GM21390 (cell line): ENCODE data around the gene REV3L.
"Not testable (repeated sequence)": the region's sequence is repeated elsewhere in the genome, so short reads cannot be mapped to it uniquely, and the experiment has no call there.

Source experiments
- ATAC-seq: cut with Tn5 transposase; IDR thresholded peaks from one replicate; pipeline ENCODE4 v1.9.1; 2021; ENCODE audit not compliant: unreplicated experiment

REV3L gene

DNA sequence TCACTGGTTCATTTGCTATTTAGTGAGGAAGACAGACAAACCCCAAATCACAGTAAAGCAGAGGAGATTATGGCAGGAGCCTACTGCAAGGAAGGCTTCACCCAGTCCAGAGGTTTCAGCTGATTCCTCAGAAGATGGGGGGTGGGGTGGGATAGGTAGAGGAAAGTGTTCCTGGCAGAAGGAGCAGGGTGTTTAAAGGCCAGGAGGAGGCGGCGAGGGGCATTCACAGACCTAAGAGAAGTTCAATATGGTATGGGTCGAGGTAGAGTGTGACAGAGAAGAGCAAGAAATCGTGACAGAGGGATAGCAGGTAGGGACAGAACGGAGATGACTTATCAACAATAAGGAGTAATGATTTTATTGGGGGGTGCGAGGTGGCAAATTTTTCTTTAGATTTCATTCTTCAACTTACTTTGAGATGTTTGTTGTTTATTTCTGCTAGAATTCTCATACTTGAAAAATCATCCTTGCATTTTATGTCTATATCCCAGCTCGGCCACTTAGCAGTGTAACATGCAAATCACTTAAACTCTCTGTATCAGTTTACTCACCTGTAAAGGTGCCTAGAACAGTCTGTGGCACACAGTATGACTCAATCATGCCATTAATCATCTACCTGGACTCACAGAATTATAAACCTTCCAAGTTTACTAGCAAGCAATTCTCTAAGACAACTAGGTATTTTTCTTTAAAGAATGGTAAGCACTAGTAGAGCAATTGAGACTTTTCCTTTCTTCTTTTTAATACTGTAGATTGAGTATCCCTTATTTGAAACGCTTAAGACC, 176.7 kb downstream of the REV3L start:
- ATAC-seq = no peak

DNA sequence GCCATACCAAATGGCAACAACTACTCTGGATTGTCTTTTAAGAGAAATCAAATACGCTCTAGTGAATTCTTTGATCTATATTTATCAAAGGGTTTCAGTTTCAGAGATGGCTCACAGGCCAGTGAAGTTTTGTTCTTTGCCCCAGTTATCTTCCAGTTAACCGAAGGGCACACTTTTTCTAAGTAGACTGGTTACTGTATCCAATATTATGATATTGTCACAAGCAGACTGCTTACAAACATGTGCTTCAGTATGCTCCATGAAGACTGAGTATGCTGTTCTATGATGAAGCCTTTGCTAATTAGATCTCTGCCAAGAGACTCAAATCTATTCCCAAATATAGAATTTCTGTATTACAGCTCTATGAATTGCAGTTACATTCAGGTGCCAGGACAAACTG, 181.1 kb downstream of the REV3L start:
- no peak for ATAC-seq

DNA sequence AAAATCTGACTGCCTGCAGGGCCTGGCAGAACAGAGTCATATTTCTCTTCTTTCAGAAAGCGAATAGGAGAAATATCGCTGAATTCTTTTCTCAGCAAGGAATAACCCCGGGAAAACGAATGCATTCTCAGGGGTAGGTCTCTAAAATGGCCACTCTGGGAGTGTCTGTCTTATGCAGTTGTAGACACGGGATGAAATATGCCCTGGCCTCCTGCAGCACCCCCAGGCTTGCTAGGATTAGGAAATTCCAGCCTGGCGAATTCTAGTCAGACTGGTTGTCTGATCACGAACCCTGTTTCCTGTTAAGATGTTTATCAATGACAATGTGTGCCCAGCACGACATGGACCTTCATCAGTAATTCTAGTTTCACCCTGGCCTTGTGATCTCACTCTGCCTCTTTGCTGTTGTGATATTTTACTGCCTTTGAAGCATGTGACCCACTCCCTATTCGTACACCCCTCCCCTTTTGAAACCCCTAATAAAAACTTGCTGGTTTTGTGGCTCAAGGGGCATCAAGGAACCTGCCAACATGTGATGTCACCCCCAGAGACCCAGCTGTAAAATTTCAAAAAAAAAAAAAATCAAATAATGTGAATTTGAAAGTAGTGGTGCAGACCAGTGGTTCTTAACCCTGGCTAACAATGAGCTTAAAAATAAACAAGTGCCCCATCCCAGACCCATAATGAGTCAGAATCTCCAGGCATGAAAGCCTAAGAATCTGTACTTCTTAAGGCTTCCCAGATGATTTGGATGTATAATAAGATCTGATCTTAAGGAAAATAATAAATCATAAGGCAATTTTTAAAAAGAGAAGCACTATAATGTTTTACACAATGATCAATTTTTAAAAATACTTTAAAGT, 181.8 kb downstream of the REV3L start:
- not testable (repeated sequence) for ATAC-seq

DNA sequence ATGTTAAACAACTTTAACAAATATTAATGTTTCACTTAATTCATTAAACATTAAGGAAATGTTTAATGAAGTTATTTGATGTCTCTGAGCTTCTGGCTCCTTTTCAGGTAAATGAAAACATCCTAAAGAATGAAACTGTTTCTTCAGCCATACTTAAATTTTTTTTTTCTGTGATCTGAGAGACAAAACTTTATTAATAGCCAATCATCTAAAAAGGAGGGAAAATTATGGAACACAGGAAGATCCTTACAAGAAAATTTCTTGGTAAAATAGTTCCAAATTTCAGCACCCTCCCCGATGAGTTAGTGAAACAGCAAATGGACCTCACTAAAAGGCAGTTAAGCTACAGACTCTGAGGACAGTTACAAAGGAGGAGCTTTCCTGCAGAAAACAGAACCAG, 185.2 kb downstream of the REV3L start:
- ATAC-seq = no peak

DNA sequence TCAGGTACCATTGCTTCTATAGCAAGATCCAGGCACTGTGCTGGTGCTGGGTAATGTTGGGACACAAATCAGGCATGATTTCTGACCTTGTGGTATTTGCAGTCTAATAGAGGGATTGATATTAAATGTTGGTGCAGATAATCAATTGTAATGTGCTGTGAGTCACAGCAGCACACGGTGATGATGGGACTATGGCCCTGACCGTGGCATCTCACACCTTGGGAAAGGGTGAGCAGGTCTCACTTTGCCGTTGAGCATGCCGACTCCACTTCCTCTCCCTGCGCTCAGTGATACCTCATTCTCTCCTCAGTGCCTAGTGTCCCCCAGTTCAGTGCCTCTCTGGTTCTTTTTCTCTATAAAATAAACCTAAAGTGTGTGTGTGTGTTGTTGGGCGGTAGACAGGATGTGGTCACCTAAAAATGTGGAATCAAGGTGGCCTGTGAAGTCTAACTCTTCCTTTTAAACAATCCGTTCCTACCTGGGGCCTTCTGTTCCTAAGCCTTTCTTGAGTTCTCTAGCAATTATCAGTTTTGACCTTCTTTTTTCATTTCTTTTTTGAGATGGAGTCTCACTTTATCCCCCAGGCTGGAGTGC, 188.5 kb downstream of the REV3L start:
- ATAC-seq = no peak

DNA sequence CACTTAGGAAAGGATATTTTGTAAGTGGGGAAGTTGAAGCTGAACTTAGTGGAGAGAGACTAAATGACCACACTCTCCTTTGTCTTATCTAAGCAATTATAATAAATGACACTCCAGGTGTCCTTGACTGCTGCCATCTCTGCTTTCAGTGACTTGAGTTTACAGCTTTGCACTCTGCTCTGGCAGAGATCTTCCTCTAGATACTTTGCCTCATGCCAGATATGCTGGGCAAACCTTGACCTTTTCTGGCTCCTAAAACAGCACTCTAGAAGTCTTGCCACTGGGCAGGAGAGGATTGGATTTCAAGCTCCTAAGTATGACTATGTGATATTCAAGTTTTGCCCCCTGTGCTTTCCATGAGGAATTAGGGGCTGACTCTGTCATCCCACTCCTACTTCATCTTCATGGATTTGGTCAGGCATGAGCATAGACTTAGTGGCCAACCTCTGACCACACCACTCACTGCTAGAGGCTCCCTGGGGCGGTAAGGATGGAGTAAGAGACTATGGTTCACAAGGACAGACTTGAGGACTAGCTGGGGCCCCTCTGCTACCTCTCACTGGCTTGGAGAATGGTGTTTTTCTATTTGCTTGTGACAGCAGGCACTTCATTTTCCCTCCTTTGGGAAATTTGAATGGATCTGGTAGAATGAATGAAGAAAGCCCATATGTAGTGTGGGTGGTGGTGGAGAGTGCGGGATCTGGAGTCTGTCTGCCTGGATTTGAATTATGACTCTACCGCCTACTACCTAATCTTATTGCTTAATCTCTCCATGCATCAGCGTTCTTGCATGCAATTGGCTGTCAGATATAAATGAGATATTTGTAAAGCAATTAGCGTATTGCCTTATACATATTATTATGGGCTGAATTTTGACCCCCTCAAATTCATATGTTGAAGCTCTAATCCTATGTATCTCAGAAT, 191.4 kb downstream of the REV3L start:
- ATAC-seq = no peak

DNA sequence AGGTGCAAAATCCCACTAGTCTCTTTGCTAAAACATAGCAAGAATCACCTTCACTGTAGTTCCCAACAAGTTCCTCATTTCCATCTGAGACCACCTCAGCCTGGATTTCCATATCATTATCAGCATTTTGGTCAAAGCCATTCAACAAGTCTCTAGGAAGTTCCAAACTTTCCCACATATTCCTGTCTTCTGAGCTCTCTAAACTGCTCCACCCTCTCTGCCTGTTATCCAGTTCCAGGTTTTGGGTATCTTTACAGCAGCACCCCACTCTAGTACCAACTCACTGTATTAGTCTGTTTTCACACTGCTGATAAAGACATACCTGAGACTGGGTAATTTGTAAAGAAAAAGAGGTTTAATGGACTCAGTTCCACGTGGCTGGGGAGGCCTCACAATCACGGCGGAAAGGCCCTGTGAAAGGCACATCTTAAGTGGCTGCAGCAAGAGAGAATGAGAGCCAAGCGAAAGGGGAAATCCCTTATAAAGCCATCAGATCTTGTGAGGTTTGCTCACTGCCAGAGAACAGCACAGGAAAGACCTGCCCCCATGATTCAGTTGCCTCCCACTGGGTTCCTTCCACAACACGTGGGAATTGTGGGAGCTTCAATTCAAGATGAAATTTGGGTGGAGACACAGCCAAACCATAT, 192.2 kb downstream of the REV3L start:
- peak; percentile 64 for ATAC-seq

DNA sequence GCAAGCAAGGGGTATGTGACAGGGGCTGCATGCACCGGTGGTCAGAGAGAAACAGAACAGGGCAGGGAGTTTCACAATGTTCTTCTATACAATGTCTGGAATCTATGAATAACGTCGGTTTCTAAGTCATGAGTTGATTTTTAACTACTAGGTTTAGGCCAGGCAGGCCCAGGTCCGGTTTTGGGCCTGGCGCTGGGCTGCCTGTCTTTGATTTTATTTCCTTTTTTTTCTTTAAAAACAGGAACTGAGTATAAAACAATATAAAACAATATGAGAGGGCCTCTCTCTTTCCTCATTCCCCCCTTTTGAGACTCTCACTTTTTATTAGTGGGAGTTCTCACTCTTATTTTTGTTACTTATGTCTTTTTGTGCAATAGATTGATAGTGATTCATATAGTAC, 198.7 kb downstream of the REV3L start:
- ATAC-seq = not testable (repeated sequence)

DNA sequence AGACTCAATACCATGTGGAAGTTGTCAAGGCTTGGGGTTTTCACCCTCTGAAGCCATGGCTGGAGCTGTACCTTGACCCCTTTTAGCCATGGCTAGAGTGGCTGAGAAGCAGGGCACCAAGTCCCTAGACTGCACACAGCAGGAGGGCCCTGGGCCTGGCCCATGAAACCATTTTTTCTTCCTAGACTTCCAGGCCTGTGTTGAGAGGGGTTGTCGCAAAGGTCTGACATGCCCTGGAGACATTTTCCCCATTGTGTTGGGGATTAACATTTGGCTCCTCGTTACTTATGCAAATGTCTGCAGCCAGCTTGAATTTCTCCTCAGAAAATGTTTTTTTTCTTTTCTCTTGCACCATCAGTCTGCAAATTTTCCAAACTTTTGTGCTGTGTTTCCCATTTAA, 199.3 kb downstream of the REV3L start:
- ATAC-seq = no peak

DNA sequence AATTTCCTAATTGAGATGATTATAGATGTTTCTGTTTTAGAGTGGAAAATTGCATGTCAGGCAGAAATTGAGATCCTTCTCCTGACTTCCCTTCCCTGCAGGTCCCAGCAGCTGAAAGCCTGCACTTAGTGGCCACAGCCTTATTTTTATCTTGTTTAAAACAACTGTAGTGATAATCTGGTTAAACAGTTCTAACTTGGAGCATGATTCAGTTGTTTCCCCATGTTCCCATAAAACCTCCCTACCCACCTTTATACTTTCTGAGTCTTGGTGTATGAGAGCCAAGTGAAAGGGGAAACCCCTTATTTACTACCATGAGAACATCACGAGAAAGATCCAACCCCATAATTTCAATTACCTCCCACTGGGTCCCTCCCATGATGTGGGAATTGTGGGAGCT, 200.5 kb downstream of the REV3L start:
- ATAC-seq = no peak

DNA sequence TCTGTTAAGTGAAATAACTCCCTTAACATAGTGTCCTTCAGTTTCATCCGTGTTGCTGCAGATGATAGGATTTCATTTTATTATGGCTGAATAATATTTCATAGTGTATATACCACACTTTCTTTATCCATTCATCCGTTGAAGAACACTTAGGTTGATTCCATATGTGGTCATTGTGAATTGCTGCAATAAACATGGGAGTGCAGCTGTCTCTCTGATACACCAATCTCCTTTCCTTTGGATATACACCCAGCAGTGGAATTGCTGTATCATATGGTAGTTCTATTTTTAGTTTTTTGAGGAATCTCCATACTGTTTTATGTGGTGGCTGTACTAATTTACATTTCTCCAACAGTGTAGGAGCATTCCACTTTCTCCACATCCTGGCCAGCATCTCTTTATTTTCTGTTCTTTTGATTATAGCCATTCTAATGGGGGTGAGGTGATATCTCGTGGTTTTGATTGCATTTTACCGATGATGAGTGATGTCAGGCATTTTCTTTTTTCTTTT, 202.5 kb downstream of the REV3L start:
- ATAC-seq = no peak

DNA sequence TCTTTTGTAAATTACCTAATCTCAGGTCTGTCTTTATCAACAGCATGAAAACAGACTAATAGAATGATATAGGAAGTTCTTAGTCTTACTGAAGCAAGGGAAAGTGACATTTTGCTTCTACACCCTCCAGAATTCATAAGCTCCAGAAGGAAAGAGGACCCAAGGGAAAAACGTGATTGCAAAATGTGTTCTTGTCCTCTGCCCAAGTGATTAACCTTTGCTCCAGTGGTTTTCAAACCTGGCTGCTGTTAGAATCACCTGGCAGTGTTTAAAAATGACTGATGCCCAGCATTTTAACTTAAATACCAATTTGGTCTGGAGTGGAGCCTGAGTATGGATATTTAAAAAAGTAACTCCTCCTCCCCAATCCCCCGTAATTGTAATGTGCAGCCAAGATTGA, 204.3 kb downstream of the REV3L start:
- no peak for ATAC-seq

DNA sequence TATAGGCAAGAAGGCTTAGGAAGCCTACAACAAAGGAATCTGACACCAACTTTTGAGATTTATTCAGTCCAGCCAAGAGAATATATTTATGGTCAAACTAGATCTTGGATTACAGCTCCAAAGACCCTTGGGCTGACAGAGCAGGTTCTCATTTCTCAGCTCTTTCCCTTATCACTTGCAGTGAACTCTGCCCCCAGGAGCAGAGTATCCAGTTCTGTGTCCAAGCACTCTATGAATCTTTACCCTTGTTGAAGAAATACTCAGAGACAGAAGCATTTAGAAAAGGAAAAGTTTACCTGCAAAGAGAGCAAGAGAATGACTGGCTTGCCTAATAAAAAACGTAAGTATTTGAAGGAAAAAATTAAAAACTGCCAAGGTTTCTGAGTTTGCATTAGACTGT, 205.2 kb downstream of the REV3L start:
- no peak for ATAC-seq

DNA sequence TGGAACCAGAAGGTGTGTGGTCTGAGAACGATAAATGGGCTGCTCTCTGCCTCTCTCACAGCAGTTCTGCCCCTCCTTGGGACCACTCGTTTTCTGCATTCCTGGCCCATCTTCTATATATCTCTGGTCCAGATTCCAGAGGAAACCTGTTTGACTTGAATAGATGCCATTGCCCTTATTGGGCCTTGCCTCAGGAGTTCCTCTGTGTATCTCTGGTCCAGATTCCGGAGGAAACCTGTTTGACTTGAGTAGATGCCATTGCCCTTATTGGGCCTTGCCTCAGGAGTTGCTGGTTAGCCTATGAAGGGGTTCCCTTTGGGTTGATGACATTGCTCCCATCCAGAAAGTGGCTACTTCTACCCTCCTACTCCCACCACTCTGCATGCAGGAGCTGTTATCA, 206.3 kb downstream of the REV3L start:
- ATAC-seq = no peak

DNA sequence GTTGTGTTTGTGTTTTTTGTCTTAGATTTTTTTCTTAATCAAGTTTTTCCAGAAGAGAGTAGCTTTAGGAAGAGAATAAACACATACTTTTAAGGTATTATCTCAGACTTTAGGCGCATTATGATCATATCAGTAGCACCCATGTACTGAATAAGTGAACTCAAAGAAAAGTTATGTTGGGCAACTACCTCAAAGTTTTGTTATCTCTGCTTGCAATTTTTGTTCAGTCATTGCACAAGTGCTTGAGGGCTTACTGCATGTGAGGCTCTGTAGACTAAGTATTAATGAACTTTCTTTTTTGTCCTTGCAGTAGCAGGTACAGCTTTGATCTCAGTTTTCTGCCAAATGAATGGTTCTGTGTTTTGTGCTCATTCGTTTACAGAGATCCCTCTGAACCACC, 206.7 kb downstream of the REV3L start:
- ATAC-seq = no peak

DNA sequence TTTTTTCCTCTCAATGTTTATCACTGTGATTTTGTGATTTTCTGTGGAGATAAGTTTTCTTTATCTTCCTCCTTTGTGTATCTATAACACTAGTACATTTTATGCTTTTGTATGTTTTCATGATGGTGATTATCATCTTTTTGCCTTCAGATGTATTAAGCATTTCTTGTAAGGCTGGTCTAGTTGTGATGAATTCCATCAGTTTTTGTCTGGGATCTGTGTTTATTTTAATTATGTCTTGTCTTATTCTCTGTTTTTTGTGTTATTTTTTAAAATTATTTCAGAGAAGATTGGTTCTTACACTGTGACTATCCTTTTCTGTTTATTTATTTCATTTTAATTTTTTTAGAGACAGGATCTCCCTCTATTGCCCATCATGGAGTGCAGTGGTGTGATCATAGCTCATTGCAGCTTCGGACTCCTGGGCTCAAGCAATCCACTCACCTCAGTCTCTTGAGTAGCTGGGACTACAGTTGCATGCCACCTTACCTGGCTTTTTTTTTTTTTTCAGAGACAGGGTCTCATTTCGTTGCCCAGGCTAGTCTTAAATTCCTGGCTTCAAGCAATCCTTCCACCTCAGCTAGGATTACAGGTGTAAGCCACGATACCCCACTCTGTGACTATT, 208.3 kb downstream of the REV3L start:
- no peak for ATAC-seq

DNA sequence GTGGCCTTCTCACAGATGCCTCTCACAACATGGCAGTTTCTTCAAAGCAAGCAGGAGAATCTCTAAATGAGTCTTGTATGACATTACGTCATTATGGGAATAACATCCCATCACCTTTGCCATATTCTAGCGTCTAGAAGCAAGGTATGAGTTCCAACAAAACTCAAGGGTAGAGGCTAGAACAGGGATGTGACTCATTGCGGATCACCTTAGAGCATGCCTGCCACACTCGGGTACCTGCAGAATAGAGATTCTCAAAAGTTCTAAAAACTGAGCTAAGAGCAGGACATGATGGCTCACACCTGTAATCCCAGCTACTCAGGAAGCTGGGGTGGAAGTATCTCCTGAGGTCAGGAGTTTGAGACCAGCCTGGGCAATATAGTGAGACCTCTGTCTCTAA, 212.9 kb downstream of the REV3L start:
- no peak for ATAC-seq

DNA sequence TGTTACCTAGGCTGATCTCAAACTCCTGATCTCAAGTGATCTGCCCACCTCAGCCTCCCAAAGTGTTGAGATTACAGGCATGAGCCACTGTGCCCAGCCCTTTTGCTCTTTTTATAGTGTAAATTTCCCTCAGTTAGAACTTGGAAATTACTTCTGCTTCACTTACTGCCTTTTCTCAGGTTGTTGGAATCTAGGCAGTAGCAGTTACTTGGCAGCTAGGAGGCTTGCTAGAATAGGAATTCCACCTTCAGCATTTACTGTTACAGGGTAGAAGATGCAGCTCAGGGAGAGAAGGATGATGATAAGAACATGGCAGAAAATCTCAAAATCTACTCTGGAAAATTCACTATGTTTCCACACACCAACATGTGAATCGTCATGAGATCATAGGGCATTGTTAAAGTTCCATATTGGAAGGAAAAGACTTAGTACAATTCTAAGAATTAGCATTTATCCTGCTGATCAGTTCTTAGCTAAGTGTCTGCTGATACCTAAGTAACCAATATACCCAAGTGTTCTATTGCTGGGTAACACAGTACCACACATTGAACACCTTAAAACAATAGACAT, 213.5 kb downstream of the REV3L start:
- no peak for ATAC-seq

DNA sequence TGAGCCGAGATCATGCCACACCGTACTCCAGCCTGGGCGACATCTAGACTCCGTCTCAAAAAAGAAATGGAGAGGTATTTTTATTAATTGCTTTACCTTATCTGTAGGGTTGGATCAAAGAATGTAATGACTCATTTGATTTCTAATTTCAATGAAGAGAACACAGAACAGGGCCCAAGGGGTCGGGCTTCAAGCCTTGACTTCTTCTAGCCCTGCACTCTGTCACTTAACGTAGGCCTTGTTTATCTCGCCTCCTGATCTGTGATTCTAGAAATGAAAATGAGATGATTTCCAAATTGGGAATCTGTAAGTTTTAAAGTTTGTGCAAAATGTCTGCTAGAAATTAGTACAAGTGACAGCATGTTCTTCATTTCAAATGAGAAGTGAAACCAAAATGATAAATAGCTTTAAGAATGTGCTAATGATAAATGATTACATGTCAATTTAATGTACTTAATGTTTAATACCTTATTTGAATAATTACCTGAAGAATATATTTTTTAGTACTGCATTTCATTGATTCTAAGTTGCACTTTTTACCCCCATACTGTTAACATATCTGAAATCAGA, 215.2 kb downstream of the REV3L start:
- ATAC-seq = no peak
